ENCODE results near the gene AQP12A.

The AQP12A gene

GRCh38 chr2:240720686-240721595 lies 29.3 kb downstream of the AQP12A start:
- H3K4me3 ChIP-seq (ENCODE audit: low read length), result no peak overlapping the region
- no peaks in the 10 kb centered on the region for H3K4me1 ChIP-seq (ENCODE audit: insufficient read depth, low read length)
- peaks cover 71% of the 10 kb centered on the region for H3K36me3 ChIP-seq (ENCODE audit: insufficient read depth, low read length)
- no peak overlapping the region for H2AFZ ChIP-seq (ENCODE audit: low read depth, low read length)
- no peaks in the 10 kb centered on the region for H3K9me3 ChIP-seq (ENCODE audit: low read length)
- H3K27me3 ChIP-seq (ENCODE audit: insufficient read depth, low read length), result no peaks in the 10 kb centered on the region

- Histone ChIP-seq H3K4me1 (ENCODE audit: insufficient read depth, low read length) (no peaks in the 10 kb centered on the region), H3K36me3 (ENCODE audit: insufficient read depth, low read length) (peaks cover 73% of the 10 kb centered on the region), H3K27me3 (ENCODE audit: insufficient read depth, low read length) (no peaks in the 10 kb centered on the region), H3K9me3 (ENCODE audit: low read length) (no peaks in the 10 kb centered on the region), H2AFZ (ENCODE audit: low read depth, low read length) (no peak overlapping the region), H3K4me3 (ENCODE audit: low read length) (no peak overlapping the region)
These were observed 30.0 kb downstream of the AQP12A start for GRCh38 chr2:240721596-240722180.

GRCh38 chr2:240722376-240722775 lies 30.7 kb downstream of the AQP12A start:
- Histone ChIP-seq H3K27me3 (ENCODE audit: insufficient read depth, low read length) (no peaks in the 10 kb centered on the region), H3K4me1 (ENCODE audit: insufficient read depth, low read length) (no peaks in the 10 kb centered on the region), H3K36me3 (ENCODE audit: insufficient read depth, low read length) (peaks cover 70% of the 10 kb centered on the region), H2AFZ (ENCODE audit: low read depth, low read length) (no peak overlapping the region), H3K4me3 (ENCODE audit: low read length) (no peak overlapping the region), H3K9me3 (ENCODE audit: low read length) (no peaks in the 10 kb centered on the region)

- Histone ChIP-seq H3K4me3 (ENCODE audit: low read length) (no peak overlapping the region), H3K36me3 (ENCODE audit: insufficient read depth, low read length) (peaks cover 64% of the 10 kb centered on the region), H3K27me3 (ENCODE audit: insufficient read depth, low read length) (no peaks in the 10 kb centered on the region), H3K9me3 (ENCODE audit: low read length) (no peaks in the 10 kb centered on the region), H2AFZ (ENCODE audit: low read depth, low read length) (no peak overlapping the region), H3K4me1 (ENCODE audit: insufficient read depth, low read length) (no peaks in the 10 kb centered on the region)
These were observed 31.4 kb downstream of the AQP12A start for GRCh38 chr2:240722796-240723735.

- no peak overlapping the region for H2AFZ ChIP-seq (ENCODE audit: low read depth, low read length)
- no peaks in the 10 kb centered on the region for H3K27me3 ChIP-seq (ENCODE audit: insufficient read depth, low read length)
- no peaks in the 10 kb centered on the region for H3K4me1 ChIP-seq (ENCODE audit: insufficient read depth, low read length)
- no peaks in the 10 kb centered on the region for H3K9me3 ChIP-seq (ENCODE audit: low read length)
- no peak overlapping the region for H3K4me3 ChIP-seq (ENCODE audit: low read length)
- peaks cover 58% of the 10 kb centered on the region for H3K36me3 ChIP-seq (ENCODE audit: insufficient read depth, low read length)
These were observed 32.2 kb downstream of the AQP12A start for GRCh38 chr2:240723851-240724250.

GRCh38 chr2:240724431-240724830 lies 32.8 kb downstream of the AQP12A start:
- H3K9me3 ChIP-seq (ENCODE audit: low read length), result no peaks in the 10 kb centered on the region
- H3K4me1 ChIP-seq (ENCODE audit: insufficient read depth, low read length), result no peaks in the 10 kb centered on the region
- H3K36me3 ChIP-seq (ENCODE audit: insufficient read depth, low read length), result peaks cover 56% of the 10 kb centered on the region
- no peak overlapping the region for H2AFZ ChIP-seq (ENCODE audit: low read depth, low read length)
- no peak overlapping the region for H3K4me3 ChIP-seq (ENCODE audit: low read length)
- H3K27me3 ChIP-seq (ENCODE audit: insufficient read depth, low read length), result no peaks in the 10 kb centered on the region

- no peak overlapping the region for H3K4me3 ChIP-seq (ENCODE audit: low read length)
- no peaks in the 10 kb centered on the region for H3K4me1 ChIP-seq (ENCODE audit: insufficient read depth, low read length)
- no peaks in the 10 kb centered on the region for H3K9me3 ChIP-seq (ENCODE audit: low read length)
- H3K36me3 ChIP-seq (ENCODE audit: insufficient read depth, low read length), result peaks cover 51% of the 10 kb centered on the region
- H2AFZ ChIP-seq (ENCODE audit: low read depth, low read length), result no peak overlapping the region
- no peaks in the 10 kb centered on the region for H3K27me3 ChIP-seq (ENCODE audit: insufficient read depth, low read length)
These were observed 33.6 kb downstream of the AQP12A start for GRCh38 chr2:240725266-240725665.

- H3K9me3 ChIP-seq (ENCODE audit: low read length), result no peaks in the 10 kb centered on the region
- H3K36me3 ChIP-seq (ENCODE audit: insufficient read depth, low read length), result peaks cover 51% of the 10 kb centered on the region
- H3K4me3 ChIP-seq (ENCODE audit: low read length), result no peak overlapping the region
- no peaks in the 10 kb centered on the region for H3K27me3 ChIP-seq (ENCODE audit: insufficient read depth, low read length)
- H3K4me1 ChIP-seq (ENCODE audit: insufficient read depth, low read length), result no peaks in the 10 kb centered on the region
- H2AFZ ChIP-seq (ENCODE audit: low read depth, low read length), result no peak overlapping the region
These were observed 34.0 kb downstream of the AQP12A start for GRCh38 chr2:240725671-240726070.

- Histone ChIP-seq H3K36me3 (ENCODE audit: insufficient read depth, low read length) (peaks cover 45% of the 10 kb centered on the region), H3K27me3 (ENCODE audit: insufficient read depth, low read length) (no peaks in the 10 kb centered on the region), H3K4me3 (ENCODE audit: low read length) (no peak overlapping the region), H3K9me3 (ENCODE audit: low read length) (no peaks in the 10 kb centered on the region), H2AFZ (ENCODE audit: low read depth, low read length) (no peak overlapping the region), H3K4me1 (ENCODE audit: insufficient read depth, low read length) (no peaks in the 10 kb centered on the region)
These were observed 35.2 kb downstream of the AQP12A start for GRCh38 chr2:240726876-240727275.

- no peaks in the 10 kb centered on the region for H3K27me3 ChIP-seq (ENCODE audit: insufficient read depth, low read length)
- no peak overlapping the region for H2AFZ ChIP-seq (ENCODE audit: low read depth, low read length)
- H3K4me1 ChIP-seq (ENCODE audit: insufficient read depth, low read length), result no peaks in the 10 kb centered on the region
- H3K4me3 ChIP-seq (ENCODE audit: low read length), result no peak overlapping the region
- H3K9me3 ChIP-seq (ENCODE audit: low read length), result no peaks in the 10 kb centered on the region
- H3K36me3 ChIP-seq (ENCODE audit: insufficient read depth, low read length), result peaks cover 41% of the 10 kb centered on the region
These were observed 35.8 kb downstream of the AQP12A start for GRCh38 chr2:240727439-240727838.

GRCh38 chr2:240727913-240728312 lies 36.2 kb downstream of the AQP12A start:
- H3K4me1 ChIP-seq (ENCODE audit: insufficient read depth, low read length), result no peaks in the 10 kb centered on the region
- peaks cover 38% of the 10 kb centered on the region for H3K36me3 ChIP-seq (ENCODE audit: insufficient read depth, low read length)
- no peak overlapping the region for H2AFZ ChIP-seq (ENCODE audit: low read depth, low read length)
- H3K9me3 ChIP-seq (ENCODE audit: low read length), result no peaks in the 10 kb centered on the region
- no peaks in the 10 kb centered on the region for H3K27me3 ChIP-seq (ENCODE audit: insufficient read depth, low read length)
- H3K4me3 ChIP-seq (ENCODE audit: low read length), result no peak overlapping the region

GRCh38 chr2:240728361-240728760 lies 36.7 kb downstream of the AQP12A start:
- Histone ChIP-seq H3K9me3 (ENCODE audit: low read length) (no peaks in the 10 kb centered on the region), H3K27me3 (ENCODE audit: insufficient read depth, low read length) (no peaks in the 10 kb centered on the region), H3K4me1 (ENCODE audit: insufficient read depth, low read length) (no peaks in the 10 kb centered on the region), H3K36me3 (ENCODE audit: insufficient read depth, low read length) (peaks cover 38% of the 10 kb centered on the region), H2AFZ (ENCODE audit: low read depth, low read length) (no peak overlapping the region), H3K4me3 (ENCODE audit: low read length) (no peak overlapping the region)

GRCh38 chr2:240728827-240729226 lies 37.2 kb downstream of the AQP12A start:
- H3K9me3 ChIP-seq (ENCODE audit: low read length), result no peaks in the 10 kb centered on the region
- H3K36me3 ChIP-seq (ENCODE audit: insufficient read depth, low read length), result peaks cover 39% of the 10 kb centered on the region
- H3K4me3 ChIP-seq (ENCODE audit: low read length), result no peak overlapping the region
- H3K4me1 ChIP-seq (ENCODE audit: insufficient read depth, low read length), result no peaks in the 10 kb centered on the region
- no peak overlapping the region for H2AFZ ChIP-seq (ENCODE audit: low read depth, low read length)
- H3K27me3 ChIP-seq (ENCODE audit: insufficient read depth, low read length), result no peaks in the 10 kb centered on the region
